ENCODE measurements around the gene ROCK1. TPM values are rescaled to one million over a fixed set of nuclear protein-coding genes. Genes with fewer than 3 reads are reported as not detected.
A peak's percentile ranks its signal among the peaks of the same experiment; 100 is the strongest.

Gene ROCK1
- total RNA-seq, 1 donor from 2014 or later, result 60.9 TPM

DNA sequence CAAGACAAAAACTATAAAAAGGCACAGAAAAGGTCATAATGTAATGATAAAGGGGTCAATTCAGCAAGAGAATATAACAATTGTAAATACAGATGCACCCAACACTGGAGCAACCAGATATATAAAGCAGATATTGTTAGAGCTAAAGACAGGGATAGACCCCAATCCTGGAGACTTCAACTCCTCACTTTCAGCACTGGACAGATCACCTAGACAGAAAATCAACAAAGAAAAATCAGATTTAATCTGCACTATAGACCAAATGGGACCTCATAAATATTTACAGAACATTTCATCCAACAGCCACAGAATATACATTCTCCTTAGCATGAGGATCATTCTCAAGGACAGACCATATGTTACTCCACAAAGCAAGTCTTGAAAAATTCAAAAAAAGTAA is 114.2 kb downstream of the ROCK1 start:
- H3K9me3 Mint-ChIP-seq (ENCODE audit: low read depth), result no peaks in the 10 kb centered on the region
- H3K27me3 Mint-ChIP-seq (ENCODE audit: low read depth), result no peaks in the 10 kb centered on the region
- DNase-seq (ENCODE audit: low spot score), result no peak
- H3K4me1 Mint-ChIP-seq (ENCODE audit: low read depth), result peaks cover 31% of the 10 kb centered on the region
- peaks cover 32% of the 10 kb centered on the region for H3K36me3 Mint-ChIP-seq (ENCODE audit: low read depth)
- H3K4me3 Mint-ChIP-seq (ENCODE audit: unreplicated experiment), result no peak overlapping the region
- no peak overlapping the region for H3K27ac Mint-ChIP-seq (ENCODE audit: unreplicated experiment)
- TF ChIP-seq, protein P1, sequence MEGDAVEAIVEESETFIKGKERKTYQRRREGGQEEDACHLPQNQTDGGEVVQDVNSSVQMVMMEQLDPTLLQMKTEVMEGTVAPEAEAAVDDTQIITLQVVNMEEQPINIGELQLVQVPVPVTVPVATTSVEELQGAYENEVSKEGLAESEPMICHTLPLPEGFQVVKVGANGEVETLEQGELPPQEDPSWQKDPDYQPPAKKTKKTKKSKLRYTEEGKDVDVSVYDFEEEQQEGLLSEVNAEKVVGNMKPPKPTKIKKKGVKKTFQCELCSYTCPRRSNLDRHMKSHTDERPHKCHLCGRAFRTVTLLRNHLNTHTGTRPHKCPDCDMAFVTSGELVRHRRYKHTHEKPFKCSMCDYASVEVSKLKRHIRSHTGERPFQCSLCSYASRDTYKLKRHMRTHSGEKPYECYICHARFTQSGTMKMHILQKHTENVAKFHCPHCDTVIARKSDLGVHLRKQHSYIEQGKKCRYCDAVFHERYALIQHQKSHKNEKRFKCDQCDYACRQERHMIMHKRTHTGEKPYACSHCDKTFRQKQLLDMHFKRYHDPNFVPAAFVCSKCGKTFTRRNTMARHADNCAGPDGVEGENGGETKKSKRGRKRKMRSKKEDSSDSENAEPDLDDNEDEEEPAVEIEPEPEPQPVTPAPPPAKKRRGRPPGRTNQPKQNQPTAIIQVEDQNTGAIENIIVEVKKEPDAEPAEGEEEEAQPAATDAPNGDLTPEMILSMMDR (IDR thresholded peaks at IDR 0.05), result no peak

DNA sequence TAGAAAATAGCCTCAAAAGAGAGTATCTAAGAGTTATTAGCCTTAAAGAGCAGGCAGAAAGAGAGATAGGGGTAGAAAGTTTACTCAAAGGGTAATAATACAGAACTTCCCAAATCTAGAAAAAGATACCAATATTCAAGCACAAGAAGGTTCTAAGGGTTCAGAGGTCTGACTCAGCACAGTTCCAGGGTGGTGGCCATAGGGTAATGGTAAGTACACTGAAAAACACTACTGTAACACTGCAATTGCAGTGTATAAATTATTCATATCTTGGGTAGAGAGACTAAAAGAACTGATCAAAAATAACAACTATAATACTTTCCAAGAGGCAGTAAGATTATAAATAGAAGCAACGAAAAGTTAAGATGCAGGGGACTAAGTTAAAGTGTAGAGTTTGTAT is 115.2 kb downstream of the ROCK1 start:
- TF ChIP-seq, protein P1 (IDR thresholded peaks at IDR 0.05), result no peak
- H3K9me3 Mint-ChIP-seq (ENCODE audit: low read depth), result no peaks in the 10 kb centered on the region
- no peak for DNase-seq (ENCODE audit: low spot score)
- H3K27ac Mint-ChIP-seq (ENCODE audit: unreplicated experiment), result no peak overlapping the region
- peaks cover 34% of the 10 kb centered on the region for H3K36me3 Mint-ChIP-seq (ENCODE audit: low read depth)
- no peaks in the 10 kb centered on the region for H3K27me3 Mint-ChIP-seq (ENCODE audit: low read depth)
- peaks cover 31% of the 10 kb centered on the region for H3K4me1 Mint-ChIP-seq (ENCODE audit: low read depth)
- H3K4me3 Mint-ChIP-seq (ENCODE audit: unreplicated experiment), result no peak overlapping the region

DNA sequence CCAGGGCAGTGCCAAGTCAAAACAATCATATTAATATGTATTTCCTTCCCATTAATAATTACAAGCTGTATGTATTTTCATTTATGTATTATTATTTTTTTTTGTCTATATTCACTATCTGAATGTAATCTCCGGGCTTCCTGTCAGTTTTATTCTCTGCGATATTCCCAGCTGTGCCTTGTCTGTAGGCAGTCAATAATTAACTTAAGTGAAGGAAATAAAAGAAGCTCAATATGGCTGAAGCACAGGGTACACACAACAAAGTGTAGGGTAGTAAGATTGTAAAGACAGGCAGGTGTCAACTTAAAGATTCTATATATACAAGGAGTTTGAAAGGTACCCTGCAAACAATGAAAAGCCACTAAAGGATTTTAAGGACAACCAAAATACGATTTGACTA is 122.9 kb downstream of the ROCK1 start:
- TF ChIP-seq, protein P1 (IDR thresholded peaks at IDR 0.05), result no peak
- H3K36me3 Mint-ChIP-seq (ENCODE audit: low read depth), result peaks cover 33% of the 10 kb centered on the region
- no peaks in the 10 kb centered on the region for H3K27me3 Mint-ChIP-seq (ENCODE audit: low read depth)
- H3K27ac Mint-ChIP-seq (ENCODE audit: unreplicated experiment), result no peak overlapping the region
- no peaks in the 10 kb centered on the region for H3K9me3 Mint-ChIP-seq (ENCODE audit: low read depth)
- H3K4me3 Mint-ChIP-seq (ENCODE audit: unreplicated experiment), result no peak overlapping the region
- no peaks in the 10 kb centered on the region for H3K4me1 Mint-ChIP-seq (ENCODE audit: low read depth)
- DNase-seq (ENCODE audit: low spot score), result no peak

DNA sequence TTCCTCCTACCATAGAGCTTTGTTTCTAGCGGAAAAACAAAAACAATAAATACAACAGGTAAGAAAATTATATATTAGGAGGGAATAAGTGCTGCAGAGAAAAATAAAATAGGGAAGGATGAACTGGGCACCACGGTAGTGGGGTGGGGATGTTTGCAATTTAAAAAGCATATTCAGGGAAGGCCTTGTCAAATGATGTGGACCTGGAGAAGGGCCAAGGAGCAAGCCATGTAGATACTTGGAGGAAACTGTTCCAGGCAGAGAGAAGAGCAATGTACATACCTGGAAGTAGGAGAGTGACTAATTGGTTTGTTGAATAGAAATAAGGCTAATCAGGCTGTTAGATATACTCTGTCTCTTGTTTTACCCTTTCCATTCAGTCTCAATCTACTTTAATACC is 136.5 kb downstream of the ROCK1 start:
- Mint-ChIP-seq H3K4me3 (ENCODE audit: unreplicated experiment) (no peak overlapping the region), H3K27me3 (ENCODE audit: low read depth) (no peaks in the 10 kb centered on the region), H3K4me1 (ENCODE audit: low read depth) (peaks cover 3% of the 10 kb centered on the region), H3K27ac (ENCODE audit: unreplicated experiment) (no peak overlapping the region), H3K9me3 (ENCODE audit: low read depth) (no peaks in the 10 kb centered on the region), H3K36me3 (ENCODE audit: low read depth) (peaks cover 35% of the 10 kb centered on the region)
- DNase-seq (ENCODE audit: low spot score), result no peak
- TF ChIP-seq, protein P1 (IDR thresholded peaks at IDR 0.05), result no peak

DNA sequence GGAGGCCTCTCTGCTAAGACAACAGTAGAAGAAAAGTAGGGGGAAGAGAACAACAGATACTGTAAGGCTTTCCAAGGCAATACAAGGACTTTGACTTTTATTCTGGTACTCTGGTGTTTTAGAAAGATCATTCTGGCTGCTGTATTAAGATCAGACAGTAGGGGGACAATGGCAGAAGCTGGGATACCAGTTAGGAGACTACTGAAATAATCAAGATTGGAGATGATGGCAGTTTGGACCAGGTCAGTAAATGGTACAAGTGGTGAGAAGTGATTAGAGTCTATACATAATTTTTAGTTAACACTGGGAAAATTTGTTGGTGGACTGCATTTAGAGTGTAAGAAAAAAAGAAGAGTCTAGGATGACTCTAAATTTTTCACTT is 139.7 kb downstream of the ROCK1 start:
- Mint-ChIP-seq H3K27me3 (ENCODE audit: low read depth) (no peaks in the 10 kb centered on the region), H3K4me3 (ENCODE audit: unreplicated experiment) (no peak overlapping the region), H3K4me1 (ENCODE audit: low read depth) (peaks cover 3% of the 10 kb centered on the region), H3K9me3 (ENCODE audit: low read depth) (no peaks in the 10 kb centered on the region), H3K27ac (ENCODE audit: unreplicated experiment) (no peak overlapping the region), H3K36me3 (ENCODE audit: low read depth) (peaks cover 28% of the 10 kb centered on the region)
- DNase-seq (ENCODE audit: low spot score), result no peak
- TF ChIP-seq, protein P1 (IDR thresholded peaks at IDR 0.05), result peak; percentile 78

All from chondrocyte (in vitro differentiated cells).